Keratinocyte (primary cell): ENCODE data around the gene STK4. TPM values are rescaled to one million over a fixed set of nuclear protein-coding genes. Genes with fewer than 3 reads are reported as not detected.

Experiments
- DNase-seq: peaks from one replicate; pipeline ENCODE4 v3.0.0-alpha.2; 2011; ENCODE audit warnings: low read depth, missing footprints, low spot score
- FAIRE-seq: peaks from 2 replicates; lab custom pipeline; 2011; peaks lifted over from hg19 to GRCh38; lab: Jason Lieb, UNC
- H2AFZ ChIP-seq: 2 replicates; pipeline ENCODE4 v1.6.0; 2012; ENCODE audit warnings: low read length, control low read depth, inconsistent platforms; ENCODE audit not compliant: control insufficient read depth
- H3K27ac ChIP-seq: 2 replicates; pipeline ENCODE4 v1.5.1; 2011; ENCODE audit warnings: low read length; ENCODE audit not compliant: control insufficient read depth, insufficient read depth
- H3K27me3 ChIP-seq: 3 replicates; pipeline ENCODE4 v1.6.0; 2011; ENCODE audit warnings: low read length; ENCODE audit not compliant: control insufficient read depth, insufficient read depth; ENCODE audit errors: extremely low read depth
- H3K36me3 ChIP-seq, 2 experiments: 2 replicates in 1 of 2; 3 replicates in 1 of 2; pipeline ENCODE4 v1.5.1; 2011; ENCODE audit warnings: low read length in 2 of 2, mild to moderate bottlenecking in 1 of 2; ENCODE audit not compliant: control insufficient read depth in 2 of 2, insufficient read depth in 2 of 2; ENCODE audit errors: extremely low read depth in 1 of 2
- H3K4me1 ChIP-seq: 3 replicates; pipeline ENCODE4 v1.5.1; 2011; ENCODE audit warnings: low read length; ENCODE audit not compliant: control insufficient read depth, insufficient read depth; ENCODE audit errors: extremely low read depth
- H3K4me2 ChIP-seq: 3 replicates; pipeline ENCODE4 v1.6.0; 2011; ENCODE audit warnings: low read depth, low read length; ENCODE audit not compliant: control insufficient read depth, insufficient read depth; ENCODE audit errors: extremely low read depth
- H3K4me3 ChIP-seq, 3 experiments: fragments of 200-600 bp in 1 of 3; sonication (generic) in 1 of 3; 2 replicates in 2 of 3; 3 replicates in 1 of 3; pipeline ENCODE4 v1.5.1; 2011 to 2016; ENCODE audit warnings: low read length in 3 of 3, mild to moderate bottlenecking in 3 of 3, control low read depth in 2 of 3, inconsistent platforms in 1 of 3, low read depth in 1 of 3, mixed read lengths in 1 of 3, mixed run types in 1 of 3, moderate library complexity in 1 of 3; ENCODE audit not compliant: control insufficient read depth in 2 of 3, insufficient read depth in 2 of 3; ENCODE audit errors: extremely low read depth in 1 of 3
- H3K79me2 ChIP-seq: 2 replicates; pipeline ENCODE4 v1.6.0; 2012; ENCODE audit warnings: low read length; ENCODE audit not compliant: control insufficient read depth, insufficient read depth
- H3K9ac ChIP-seq: 3 replicates; pipeline ENCODE4 v1.6.0; 2011; ENCODE audit warnings: low read length; ENCODE audit not compliant: control insufficient read depth, insufficient read depth; ENCODE audit errors: extremely low read depth
- H3K9me1 ChIP-seq: 3 replicates; pipeline ENCODE4 v1.6.0; 2011; ENCODE audit warnings: low read length; ENCODE audit not compliant: control insufficient read depth, insufficient read depth; ENCODE audit errors: extremely low read depth
- H3K9me3 ChIP-seq: 2 replicates; pipeline ENCODE4 v1.5.1; 2012; ENCODE audit warnings: low read depth, low read length; ENCODE audit not compliant: control insufficient read depth
- H4K20me1 ChIP-seq: 3 replicates; pipeline ENCODE4 v1.6.0; 2011; ENCODE audit warnings: low read length; ENCODE audit not compliant: control insufficient read depth, insufficient read depth; ENCODE audit errors: extremely low read depth
- CTCF ChIP-seq, 3 experiments: IDR thresholded peaks in 1 of 3; conservative IDR thresholded peaks in 1 of 3; optimal IDR thresholded peaks in 1 of 3; 2 replicates in 2 of 3; 3 replicates in 1 of 3; pipeline versions ENCODE3 to v1.5.1; 2011; ENCODE audit warnings: low read length in 3 of 3, mild to moderate bottlenecking in 3 of 3, moderate library complexity in 2 of 3, control low read depth in 1 of 3, inconsistent platforms in 1 of 3; ENCODE audit not compliant: insufficient read depth in 2 of 3; ENCODE audit errors: extremely low read depth in 1 of 3
- EZH2 ChIP-seq: IDR thresholded peaks from one replicate; pipeline ENCODE4 v1.6.1; 2012; ENCODE audit warnings: inconsistent platforms, mild to moderate bottlenecking, low read length, moderate library complexity
- dilution Hi-C: fragments of 300-500 bp; cut with MboI; formaldehyde crosslinking; loops from one replicate; pipeline ENCODE4 v1.7.0; 2020; ENCODE audit warnings: low sequenced_read_pairs; ENCODE audit not compliant: extremely low pct_ligation_motif_present
- polyA plus RNA-seq, 5 experiments: library from polyadenylated mRNA; depleted of rRNA in 3 of 5; stranded (reverse) in 3 of 5; stranded (forward) in 1 of 5; unstranded in 1 of 5; fragments of >200 nt; gene quantifications; 1 replicate in 1 of 5; 2 replicates in 3 of 5; 3 replicates in 1 of 5; pipeline versions ENCODE4 v1.2.1 to v1.2.3, GENCODE V29; 2011 to 2012; ENCODE audit warnings: missing spikeins in 2 of 5, low read depth in 1 of 5, low replicate concordance in 1 of 5

STK4 gene
- polyA plus RNA-seq, 1 donor (not counting 4 experiments of a cell fraction or from before 2014, with no cell fraction given) = 30.5 TPM

- H3K4me2 ChIP-seq = peak overlapping the region; percentile 41
- no peak overlapping the region for H3K4me3 ChIP-seq
- H3K9me1 ChIP-seq = no peaks in the 10 kb centered on the region
- FAIRE-seq = peak; percentile 90
- TF ChIP-seq CTCF (optimal IDR thresholded peaks at IDR 0.05 in 1 of 3, IDR thresholded peaks at IDR 0.05 in 1 of 3, conservative IDR thresholded peaks at IDR 0.05 in 1 of 3; ENCODE audit: extremely low read depth in 1 of 3, insufficient read depth in 2 of 3, low read length in 3 of 3) (no peak), EZH2 (no peak)
- H3K27ac ChIP-seq = peak overlapping the region; percentile 65
- H3K9me3 ChIP-seq = no peaks in the 10 kb centered on the region
- no peaks in the 10 kb centered on the region for H3K79me2 ChIP-seq
- H3K36me3 ChIP-seq = no peaks in the 10 kb centered on the region
- dilution Hi-C loops = no loop called here
- H3K9ac ChIP-seq = peak overlapping the region; percentile 46
- H3K4me1 ChIP-seq = peaks cover 67% of the 10 kb centered on the region
- no peaks in the 10 kb centered on the region for H3K27me3 ChIP-seq
- H4K20me1 ChIP-seq = no peaks in the 10 kb centered on the region
- peak; percentile 48 for DNase-seq
- no peak overlapping the region for H2AFZ ChIP-seq
Measured at GRCh38 chr20:45014671-45015415, 48.5 kb downstream of the STK4 start.

GRCh38 chr20:45016089-45016671, 49.9 kb downstream of the STK4 start:
- FAIRE-seq (peak; percentile 29), DNase-seq (no peak)
- Histone ChIP-seq H3K36me3 (no peaks in the 10 kb centered on the region), H3K4me3 (no peak overlapping the region), H3K9ac (no peak overlapping the region), H3K4me2 (no peak overlapping the region), H3K79me2 (peaks cover 1% of the 10 kb centered on the region), H3K9me1 (no peaks in the 10 kb centered on the region), H3K27ac (peak overlapping the region; percentile 65), H4K20me1 (no peaks in the 10 kb centered on the region), H2AFZ (no peak overlapping the region), H3K9me3 (no peaks in the 10 kb centered on the region), H3K4me1 (peaks cover 55% of the 10 kb centered on the region), H3K27me3 (no peaks in the 10 kb centered on the region)
- TF ChIP-seq CTCF (optimal IDR thresholded peaks at IDR 0.05 in 1 of 3, IDR thresholded peaks at IDR 0.05 in 1 of 3, conservative IDR thresholded peaks at IDR 0.05 in 1 of 3; ENCODE audit: extremely low read depth in 1 of 3, insufficient read depth in 2 of 3, low read length in 3 of 3) (no peak), EZH2 (no peak)
- dilution Hi-C loops = no loop called here
